ENCODE results near the gene TMEM190.
"Not testable (repeated sequence)": the region's sequence is repeated elsewhere in the genome, so short reads cannot be mapped to it uniquely, and the experiment has no call there.

The TMEM190 gene

DNA sequence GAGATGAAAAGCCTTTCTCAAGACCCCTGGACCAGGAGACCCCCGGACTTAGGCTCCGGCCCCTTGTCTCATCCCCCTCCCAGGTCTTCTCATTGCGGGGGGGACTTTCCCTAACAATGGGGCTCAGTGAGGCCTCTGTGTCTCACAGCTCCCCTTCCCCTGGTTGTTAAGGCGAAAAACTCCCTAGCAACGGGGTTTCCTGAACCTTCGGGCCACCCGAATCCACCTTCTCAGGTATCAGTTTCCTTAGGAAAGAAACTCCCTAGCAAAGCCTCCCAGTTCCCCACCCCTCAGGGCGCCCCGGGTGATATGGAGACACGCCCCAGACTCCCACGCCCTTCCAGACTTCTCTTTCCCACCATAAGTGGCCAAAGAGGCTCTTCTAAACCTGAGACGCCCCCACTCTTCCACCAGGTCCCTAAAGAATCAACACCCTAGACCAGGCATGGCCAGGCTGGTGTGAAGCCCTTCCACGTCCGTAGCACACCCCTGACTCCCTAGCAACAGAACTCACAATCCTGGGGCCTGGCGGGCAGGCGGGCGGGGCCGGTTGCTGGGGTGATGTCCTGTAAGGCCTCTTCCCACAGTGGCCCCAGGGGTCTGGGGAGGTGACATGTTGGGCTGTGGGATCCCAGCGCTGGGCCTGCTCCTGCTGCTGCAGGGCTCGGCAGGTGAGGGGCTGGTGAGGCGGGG is at the start of gene TMEM190:
TMEM190 (plus strand) TSS at position 586 of the 693 bp plus-strand sequence; CDS start at position 614, 28 bp downstream.
- no peak for DNase-seq

DNA sequence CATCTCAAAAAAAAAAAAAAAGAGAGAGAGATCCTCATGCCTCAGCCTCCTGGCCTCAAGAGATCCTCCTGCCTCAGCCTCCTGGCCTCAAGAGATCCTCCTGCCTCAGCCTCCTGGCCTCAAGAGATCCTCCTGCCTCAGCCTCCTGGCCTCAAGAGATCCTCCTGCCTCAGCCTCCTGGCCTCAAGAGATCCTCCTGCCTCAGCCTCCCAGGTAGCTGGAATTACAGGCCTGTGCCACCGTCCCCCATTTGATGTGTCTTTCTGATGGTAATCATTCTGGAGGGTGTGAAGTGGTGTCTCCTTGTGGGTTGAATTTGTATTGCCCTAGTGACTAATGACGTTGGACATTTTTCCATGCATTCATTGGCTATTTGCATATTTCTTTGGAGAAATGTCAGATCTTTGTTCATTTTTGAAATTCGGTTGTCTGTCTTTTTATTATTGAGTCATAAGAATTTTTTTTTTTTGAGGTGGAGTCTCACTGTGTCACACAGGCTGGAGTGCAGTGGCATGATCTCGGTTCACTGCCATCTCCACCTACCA is 47.8 kb upstream of the TMEM190 start:
- DNase-seq: not testable (repeated sequence)

DNA sequence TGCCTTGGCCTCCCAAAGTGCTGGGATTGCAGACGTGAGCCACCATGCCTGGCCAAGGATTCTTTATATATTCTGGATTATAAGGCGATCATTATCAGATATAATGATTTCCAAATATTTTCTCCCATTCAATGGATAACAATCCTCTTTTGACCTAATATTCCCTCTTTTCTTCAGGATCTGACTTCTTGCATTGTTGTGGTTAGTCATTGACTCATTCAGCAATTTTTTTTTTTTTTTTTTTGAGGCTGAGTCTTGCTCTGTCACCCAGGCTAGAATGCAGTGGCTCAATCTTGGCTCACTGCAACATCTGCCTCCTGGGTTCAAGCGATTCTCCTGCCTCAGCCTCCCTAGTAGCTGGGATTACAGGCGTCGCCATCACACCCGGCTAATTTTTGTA is 46.8 kb upstream of the TMEM190 start:
- DNase-seq: not testable (repeated sequence)

DNA sequence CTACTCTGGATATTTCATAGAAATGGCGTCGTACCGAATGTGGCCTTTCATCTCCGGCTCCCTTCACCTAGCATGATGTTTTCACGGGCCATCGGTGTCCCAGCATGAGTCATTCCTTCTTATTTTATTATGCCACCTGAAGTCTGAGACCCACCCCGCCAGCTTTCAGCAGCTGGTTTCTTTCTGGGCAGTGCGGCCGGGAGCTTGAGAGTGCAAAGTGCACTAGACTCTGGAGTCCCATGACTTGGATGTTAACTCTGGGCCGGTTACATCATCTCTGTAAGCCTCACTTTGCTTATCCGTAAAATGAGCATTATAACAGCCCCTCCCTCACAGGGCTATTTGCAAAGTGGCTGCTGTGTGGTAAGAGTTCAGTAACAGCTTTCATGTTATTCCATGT is 42.8 kb upstream of the TMEM190 start:
- no peak for DNase-seq

DNA sequence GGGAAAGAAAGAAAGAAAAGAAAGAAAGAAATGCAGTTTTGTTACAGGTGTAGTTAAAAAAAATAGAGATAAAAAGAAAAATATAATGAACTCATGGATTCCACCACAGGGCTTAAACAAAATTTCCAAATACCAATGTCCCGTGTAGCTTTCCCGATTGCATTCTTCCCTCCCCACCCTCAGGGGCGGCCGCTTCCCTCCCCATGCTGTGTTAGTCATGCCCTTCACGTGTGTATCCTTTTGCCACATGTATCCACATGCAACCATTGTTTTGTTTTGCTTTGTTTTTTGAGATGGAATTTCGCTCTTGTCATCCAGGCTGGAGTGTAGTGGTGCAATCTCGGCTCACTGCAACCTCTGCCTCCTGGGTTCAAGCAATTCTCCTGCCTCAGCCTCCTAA is 40.5 kb upstream of the TMEM190 start:
- DNase-seq: no peak

DNA sequence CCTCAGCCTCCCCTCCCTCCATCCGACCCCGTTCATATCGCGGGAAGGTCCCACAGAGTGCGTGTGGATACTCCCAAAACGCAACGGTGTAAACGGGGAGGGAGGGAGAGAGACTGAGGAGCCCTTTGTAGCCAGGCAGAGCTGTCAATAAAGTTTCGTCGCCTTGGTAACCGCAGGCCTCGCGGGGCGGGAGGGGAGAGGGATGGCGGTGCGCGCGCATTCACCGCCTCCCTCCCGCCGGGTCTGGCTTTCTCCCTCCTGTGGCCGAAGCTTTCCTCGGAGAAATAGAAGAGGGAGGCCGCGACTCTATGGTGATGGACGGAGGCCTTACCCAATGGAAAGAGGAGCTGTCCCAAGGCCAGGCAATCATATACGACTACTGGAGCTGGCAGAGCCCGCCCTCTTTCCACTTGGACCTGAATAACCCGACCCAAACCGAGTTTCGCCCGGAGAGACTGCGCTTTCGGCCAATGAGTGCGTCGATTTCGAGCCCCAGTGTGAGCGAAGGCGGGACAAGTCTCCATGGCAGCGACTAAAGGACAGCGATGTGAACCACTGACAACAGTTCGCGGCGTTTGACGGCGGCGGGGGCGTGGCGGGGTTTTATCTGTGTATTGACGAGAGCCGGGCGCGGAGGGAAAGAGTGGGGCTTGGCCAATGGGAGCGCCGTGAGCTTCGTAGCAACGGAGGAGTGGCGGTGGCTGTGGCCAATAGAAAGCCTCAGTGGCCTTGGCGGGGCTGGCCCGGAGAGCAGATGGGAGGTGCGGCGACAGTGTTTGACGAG is 37.3 kb upstream of the TMEM190 start, which contains the start of gene KMT5C:
KMT5C (plus strand) TSS at position 772 of the 784 bp plus-strand sequence. CDS start 2,061 bp downstream, outside the sequence.
- peak; percentile 100 for DNase-seq

DNA sequence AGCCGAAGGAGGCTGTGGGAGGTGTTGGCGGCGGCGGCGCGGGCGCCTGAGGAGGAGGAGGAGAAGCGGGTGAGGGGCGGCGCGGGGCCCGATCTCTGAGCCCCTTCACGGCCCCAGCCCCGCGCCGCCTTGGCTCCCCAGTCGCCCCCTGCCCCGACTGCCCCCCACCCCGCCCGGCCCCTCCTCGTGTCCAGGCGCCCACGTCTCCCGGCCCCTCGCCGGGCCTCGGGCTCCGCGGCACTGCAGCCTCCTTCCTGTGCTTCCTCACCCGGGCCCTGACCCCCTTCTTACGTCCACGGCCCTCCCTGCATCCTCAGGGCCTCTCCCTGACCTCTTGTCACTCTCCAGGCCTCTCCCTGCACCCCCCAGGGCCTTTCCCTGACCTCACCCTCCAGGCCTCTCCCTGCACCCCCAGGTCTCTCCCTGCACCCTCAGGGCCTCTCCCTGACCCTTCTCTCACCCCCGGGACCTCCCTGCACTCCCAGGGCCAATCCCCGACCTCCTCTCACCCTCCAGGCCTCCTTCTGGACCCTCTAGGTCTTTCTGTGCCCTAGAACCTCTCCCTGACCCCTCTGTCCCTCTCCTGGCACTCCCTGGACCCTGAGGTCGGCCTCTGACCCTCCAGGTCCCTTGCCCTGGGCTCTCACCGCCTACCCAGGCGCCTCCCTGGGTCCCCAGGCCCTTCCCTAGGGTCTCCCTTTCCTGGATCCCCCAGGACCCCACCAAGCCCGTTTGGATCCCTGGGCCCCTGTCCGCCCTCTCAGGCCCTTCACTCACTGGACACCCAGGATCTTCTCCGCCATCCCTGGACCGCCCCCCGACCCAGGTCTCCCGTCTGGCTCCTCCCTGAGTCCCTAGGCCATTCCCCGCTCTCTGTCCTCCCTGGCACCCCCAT is 36.5 kb upstream of the TMEM190 start:
- no peak for DNase-seq

DNA sequence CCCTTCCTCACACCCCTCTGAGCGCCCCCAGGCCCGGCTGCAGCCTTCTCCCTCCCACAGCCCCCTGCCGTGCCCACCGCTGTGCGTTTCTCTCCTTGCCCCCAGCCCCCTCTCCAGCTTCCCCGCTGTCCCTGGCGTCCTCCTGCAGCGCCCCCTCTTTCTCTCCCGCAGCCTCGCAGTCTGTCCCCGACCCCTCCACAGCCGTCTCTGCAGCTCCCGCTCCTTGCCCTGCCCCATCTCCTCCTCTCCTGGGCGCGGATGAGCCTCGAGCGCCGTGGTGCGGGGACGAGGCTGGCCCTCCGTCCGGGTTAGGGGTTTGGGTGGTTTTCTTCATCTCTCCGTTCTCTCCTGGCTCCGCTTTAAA is 35.9 kb upstream of the TMEM190 start:
- DNase-seq: no peak

DNA sequence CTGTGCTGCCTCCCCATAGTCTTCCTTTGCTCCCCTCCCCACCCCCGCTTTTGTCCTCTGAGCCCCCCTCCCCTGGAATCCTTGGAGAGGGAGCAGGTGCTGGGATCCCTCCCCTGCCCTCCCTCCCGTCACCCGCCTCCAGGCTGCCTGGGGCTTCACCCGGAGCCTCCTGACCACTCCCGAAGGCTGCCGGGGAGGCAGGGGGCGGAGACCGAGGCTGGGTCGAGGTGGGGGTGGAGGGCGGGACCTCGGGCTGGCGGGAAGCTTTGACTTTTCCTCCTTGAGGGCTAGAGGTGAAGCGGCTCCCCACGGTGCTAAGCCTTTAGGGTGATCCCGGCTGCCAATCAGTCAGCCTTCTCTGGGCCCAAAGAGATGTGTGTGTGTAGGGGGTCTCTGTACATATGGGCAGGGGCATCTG is 35.4 kb upstream of the TMEM190 start:
- peak; percentile 72 for DNase-seq

DNA sequence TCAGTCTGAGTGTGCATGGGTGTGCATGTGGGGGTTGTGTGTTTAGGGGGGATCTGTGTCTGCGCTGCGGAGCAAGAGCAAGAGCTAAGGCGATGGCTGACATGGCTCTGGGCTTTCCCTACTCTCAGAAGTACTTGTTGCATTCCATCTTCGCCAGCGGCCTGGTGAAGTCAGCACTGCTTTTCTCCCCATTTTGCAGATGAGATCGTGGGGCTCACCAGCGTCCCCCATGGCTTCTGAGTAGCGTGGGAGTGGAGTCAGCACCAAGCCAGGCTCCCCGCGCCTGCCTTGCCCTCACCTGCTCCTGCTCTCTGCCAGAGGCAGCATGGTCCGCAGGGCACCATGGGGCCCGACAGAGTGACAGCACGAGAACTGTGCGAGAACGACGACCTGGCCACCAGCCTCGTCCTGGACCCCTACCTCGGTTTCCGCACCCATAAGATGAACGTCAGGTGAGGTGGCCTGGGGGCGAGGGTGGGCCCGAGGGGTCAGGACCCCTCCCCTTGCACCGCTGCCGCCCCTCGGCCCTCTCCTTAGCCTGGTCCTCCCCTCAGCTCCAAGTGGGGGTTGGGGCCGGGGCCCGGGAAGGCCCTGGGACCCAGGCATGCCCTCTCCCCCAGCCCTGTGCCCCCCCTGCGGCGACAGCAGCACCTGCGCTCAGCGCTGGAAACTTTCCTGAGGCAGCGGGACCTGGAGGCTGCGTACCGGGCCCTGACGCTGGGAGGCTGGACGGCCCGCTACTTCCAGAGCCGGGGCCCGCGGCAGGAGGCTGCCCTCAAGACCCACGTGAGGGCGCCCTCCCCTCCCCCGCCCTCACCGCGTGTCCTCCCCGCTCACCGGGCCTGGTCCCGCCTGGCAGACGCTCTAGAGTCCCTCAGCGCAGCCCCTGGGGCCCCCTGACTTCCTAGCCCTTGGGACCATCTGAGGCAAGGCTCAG is 34.8 kb upstream of the TMEM190 start:
- no peak for DNase-seq

DNA sequence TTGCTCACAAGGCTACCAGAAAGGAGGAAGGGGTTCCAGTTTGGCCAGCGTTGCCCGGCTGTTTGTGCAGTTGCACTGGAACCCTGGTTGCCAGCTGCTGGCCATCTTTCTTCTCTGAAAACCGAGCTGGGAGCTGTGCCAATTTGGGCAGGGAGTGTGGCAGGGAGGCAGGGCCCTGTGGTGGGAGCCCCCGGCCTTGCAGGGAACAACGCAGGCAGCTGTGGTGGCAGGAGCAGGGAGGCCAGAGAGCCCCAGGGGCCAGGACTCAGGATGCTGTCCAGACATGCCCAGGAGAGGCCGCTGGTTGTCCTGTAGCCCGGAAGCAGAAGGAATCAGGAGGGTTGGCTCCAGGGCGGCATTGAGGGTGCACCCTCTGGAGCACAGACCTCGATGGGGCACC is 32.2 kb upstream of the TMEM190 start:
- no peak for DNase-seq

DNA sequence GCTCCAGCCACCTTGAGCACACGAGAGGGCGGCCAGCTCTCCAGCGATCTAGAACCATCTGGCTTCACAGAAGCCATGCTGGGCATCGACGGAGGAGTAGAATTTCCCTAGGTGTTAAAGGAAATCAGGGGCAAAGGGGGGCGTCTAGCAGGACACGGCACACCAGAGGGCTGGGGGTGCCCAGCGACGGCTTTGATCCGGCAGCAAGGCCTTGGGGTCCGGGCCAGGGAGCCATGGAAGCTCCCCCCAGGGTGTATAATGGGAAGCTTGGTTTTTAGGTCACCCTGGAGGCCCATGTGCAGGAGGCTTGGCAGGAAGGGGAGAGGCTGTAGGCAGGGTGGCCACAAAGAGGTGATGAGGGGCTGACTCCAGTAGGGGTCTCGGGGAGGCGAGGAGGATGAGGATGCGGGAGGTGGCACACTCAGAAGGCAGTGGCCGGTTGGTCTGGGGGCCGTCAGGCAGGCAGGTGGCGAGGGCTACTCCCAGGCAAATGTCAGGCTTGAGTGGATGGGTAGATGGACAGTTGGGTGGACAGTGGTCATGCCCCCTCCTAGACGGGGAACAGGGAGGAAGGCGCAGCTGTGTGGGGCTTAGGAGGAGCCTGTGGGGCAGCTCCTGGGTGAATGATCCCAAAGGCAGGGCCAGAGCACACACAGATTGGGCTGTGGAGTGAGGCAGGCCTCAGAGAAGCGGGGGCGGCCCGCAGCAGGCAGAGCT is 31.4 kb upstream of the TMEM190 start:
- no peak for DNase-seq

DNA sequence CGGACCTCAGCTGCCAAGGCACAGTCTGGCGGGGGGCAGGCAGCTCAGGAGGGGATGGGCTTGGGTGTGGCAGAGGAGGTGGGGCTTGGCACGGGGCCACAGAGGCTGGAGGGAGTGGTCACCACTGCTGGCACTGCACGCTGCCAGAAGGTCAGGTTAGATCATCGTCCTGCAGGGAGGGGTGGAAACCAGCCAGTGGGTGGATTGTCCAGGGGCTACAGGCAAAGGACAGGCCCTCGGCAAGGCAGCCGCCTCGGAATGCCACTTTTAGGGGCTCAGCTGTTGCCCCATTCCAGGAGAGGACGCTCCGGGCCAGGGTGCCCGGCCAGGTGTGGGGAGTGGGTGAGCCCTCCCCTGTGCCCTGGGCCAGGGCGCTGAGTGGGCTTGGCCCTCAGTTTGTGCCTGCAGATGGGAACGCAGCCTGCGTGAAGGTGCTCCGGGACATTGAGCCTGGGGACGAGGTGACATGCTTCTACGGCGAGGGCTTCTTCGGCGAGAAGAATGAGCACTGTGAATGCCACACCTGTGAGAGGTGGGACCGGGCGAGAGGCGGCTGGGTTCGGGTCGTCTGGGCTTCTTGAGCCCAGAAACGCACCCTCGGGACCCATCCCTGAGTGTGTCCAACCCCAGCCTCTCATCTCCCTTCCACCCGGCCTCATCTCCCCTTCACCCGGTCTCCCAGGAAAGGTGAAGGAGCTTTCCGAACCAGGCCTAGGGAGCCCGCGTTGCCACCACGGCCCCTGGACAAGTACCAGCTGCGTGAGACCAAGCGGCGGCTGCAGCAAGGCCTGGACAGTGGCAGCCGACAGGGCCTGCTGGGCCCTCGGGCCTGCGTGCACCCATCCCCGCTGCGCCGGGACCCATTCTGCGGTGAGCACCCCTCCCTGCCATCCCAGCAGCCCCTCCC is 30.6 kb upstream of the TMEM190 start:
- DNase-seq: no peak

DNA sequence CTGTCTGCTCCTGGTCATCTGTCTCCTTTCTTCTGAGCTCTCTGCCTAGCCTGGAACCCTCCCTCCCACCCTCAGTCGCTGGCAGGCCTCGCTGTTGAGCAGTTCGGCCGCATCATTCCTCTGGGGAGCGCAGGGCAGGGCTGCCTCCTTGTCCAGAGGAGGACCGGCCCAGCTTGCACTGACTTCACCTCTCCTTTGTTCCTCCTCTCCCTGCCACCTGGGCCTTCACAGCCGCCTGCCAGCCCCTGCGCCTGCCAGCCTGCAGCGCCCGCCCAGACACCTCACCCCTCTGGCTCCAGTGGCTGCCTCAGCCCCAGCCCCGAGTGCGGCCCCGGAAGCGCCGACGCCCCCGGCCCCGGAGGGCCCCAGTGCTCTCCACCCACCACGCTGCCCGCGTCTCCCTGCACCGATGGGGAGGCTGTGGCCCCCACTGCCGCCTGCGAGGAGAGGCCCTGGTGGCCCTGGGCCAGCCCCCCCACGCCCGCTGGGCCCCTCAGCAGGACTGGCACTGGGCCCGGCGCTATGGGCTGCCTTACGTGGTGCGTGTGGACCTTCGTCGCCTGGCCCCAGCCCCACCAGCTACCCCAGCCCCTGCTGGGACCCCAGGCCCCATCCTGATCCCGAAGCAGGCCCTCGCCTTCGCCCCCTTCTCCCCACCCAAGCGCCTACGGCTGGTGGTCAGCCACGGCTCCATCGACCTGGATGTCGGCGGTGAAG is 29.7 kb upstream of the TMEM190 start:
- DNase-seq: no peak

DNA sequence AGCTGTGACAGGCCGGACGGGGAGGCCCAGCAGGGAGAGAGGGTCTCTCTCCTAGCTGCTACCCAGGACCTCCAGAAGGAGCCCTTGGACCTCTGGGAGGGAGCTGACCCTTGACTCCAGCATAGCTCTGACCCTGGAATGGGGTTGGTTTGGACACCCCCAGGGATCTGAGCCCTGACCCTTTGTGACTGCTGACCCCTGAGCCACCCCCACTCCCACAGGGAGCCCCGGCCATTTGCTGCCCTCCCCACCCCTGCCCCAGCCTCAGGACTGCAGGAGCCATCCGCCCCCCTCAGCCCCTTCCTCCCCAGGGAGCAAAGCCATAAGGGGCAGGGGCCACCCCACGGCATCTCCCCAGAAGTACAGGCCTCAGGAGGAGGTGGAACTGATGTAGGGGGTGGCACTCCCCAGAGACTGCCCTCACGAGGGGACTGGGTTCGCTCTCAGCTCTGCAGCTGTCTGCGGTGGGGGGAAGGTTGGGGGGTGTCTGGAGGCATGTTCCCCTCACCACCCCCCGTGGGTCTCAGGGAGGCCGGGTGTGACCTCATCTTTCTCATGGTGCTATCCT is 29.1 kb upstream of the TMEM190 start:
- DNase-seq: no peak

DNA sequence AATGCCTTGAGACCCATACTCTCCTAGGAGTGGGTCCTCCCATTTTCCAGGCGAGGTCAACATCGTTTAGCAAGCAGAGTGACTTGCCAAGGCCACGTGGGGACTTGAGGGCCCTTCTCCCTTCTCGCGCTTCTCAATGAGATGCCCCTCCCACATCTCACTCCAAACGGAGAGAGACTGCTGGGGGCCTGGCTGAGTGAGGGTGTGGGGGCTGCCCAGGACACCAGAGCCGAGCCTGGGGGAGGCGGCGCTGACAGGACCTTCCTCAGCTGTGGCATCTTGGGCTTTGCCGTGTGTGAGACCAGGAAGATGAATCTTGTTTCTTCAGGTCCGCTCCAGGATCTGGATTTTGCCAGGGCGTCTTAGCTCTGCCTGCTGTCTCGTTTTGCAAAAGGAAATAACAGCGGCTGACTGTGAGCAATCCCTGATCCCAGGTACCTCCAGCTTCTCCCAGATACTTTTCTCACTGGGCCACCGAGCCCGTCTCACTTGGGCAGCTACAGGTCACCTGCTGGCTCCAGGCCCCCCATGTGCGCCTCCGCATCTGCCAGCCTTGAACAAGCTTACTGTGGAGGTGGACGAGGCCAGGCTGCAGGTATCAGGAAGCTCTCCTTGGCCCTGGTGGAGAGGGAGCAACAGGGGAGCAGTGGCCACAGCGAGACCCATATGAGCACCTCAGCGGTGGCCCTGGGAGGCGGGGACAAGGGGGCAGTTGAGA is 28.1 kb upstream of the TMEM190 start:
- DNase-seq: no peak

DNA sequence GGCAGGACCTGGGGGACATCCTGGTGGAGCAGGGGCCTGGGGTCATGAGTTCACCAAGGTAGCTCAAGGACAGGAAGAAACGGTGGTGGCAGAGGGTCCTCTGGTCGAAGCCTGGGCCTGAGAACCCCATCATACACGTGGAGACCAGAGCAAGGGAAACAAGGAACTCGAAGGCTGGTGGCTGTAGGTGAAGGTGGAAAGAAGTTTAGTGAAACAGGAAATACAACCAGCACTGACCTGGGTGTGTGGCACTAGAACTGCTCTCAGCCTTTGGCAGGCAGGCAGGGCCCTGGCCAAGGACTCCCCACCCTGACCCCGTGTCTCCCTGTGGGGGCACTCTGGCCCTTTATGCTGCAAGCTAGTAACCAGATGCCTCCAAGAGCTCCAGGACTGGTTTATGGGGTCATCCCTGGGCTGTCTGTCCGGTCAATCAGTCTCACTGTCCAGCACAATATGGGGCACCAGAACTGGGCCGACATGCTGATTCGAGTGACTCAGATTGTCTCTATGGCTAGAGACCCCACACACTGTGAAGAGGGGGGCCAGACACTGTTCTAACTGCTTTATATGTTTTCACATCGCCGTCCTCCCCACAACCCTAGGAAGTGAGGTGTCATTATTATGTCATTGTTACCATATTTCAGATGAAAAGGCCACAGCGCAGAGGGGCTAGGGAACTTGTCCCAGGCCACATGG is 25.9 kb upstream of the TMEM190 start:
- no peak for DNase-seq

DNA sequence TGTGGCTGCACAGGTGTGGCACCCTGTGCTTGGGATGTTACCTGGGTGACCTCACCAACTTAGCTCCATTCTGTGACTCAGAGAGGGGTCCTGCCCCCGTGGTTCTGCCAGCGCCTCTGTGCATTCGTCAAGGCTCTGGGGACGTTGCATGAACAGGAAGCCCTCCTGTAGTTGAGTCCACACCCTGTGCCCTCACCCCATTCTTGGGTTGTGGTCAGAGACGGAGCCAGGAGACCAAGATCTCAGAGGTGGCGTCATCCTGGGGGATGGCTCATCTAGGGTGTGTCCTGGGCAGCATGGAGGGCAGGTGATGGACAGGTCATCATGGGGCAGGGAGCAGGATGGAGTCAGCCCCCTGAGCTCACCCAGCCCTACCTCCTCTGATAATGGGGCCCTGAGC is 24.6 kb upstream of the TMEM190 start:
- no peak for DNase-seq
